ENCODE data around the gene DNMT1.

The DNMT1 gene

GRCh38 chr19:10151521-10151920, 43.2 kb downstream of the DNMT1 start:
- Histone ChIP-seq H3K36me3 (ENCODE audit: insufficient read depth, low read length) (peaks cover 82% of the 10 kb centered on the region), H3K9ac (ENCODE audit: low read depth, low read length) (no peak overlapping the region), H3K4me1 (ENCODE audit: insufficient read depth, low read length) (no peaks in the 10 kb centered on the region), H3K9me3 (ENCODE audit: control insufficient read depth, insufficient read depth, low read length) (no peaks in the 10 kb centered on the region)

GRCh38 chr19:10149427-10149826, 45.3 kb downstream of the DNMT1 start:
- Histone ChIP-seq H3K9me3 (ENCODE audit: control insufficient read depth, insufficient read depth, low read length) (no peaks in the 10 kb centered on the region), H3K4me1 (ENCODE audit: insufficient read depth, low read length) (no peaks in the 10 kb centered on the region), H3K36me3 (ENCODE audit: insufficient read depth, low read length) (peaks cover 77% of the 10 kb centered on the region), H3K9ac (ENCODE audit: low read depth, low read length) (no peak overlapping the region)

GRCh38 chr19:10146142-10146541, 48.6 kb downstream of the DNMT1 start:
- no peak overlapping the region for H3K9ac ChIP-seq (ENCODE audit: low read depth, low read length)
- no peaks in the 10 kb centered on the region for H3K9me3 ChIP-seq (ENCODE audit: control insufficient read depth, insufficient read depth, low read length)
- H3K4me1 ChIP-seq (ENCODE audit: insufficient read depth, low read length): no peaks in the 10 kb centered on the region
- H3K36me3 ChIP-seq (ENCODE audit: insufficient read depth, low read length): peaks cover 59% of the 10 kb centered on the region

- no peak overlapping the region for H3K9ac ChIP-seq (ENCODE audit: low read depth, low read length)
- no peaks in the 10 kb centered on the region for H3K9me3 ChIP-seq (ENCODE audit: control insufficient read depth, insufficient read depth, low read length)
- no peaks in the 10 kb centered on the region for H3K4me1 ChIP-seq (ENCODE audit: insufficient read depth, low read length)
- H3K36me3 ChIP-seq (ENCODE audit: insufficient read depth, low read length): peaks cover 56% of the 10 kb centered on the region
Measured at GRCh38 chr19:10145031-10145430, 49.7 kb downstream of the DNMT1 start.

GRCh38 chr19:10144361-10144760, 50.4 kb downstream of the DNMT1 start:
- Histone ChIP-seq H3K9me3 (ENCODE audit: control insufficient read depth, insufficient read depth, low read length) (no peaks in the 10 kb centered on the region), H3K4me1 (ENCODE audit: insufficient read depth, low read length) (no peaks in the 10 kb centered on the region), H3K36me3 (ENCODE audit: insufficient read depth, low read length) (peaks cover 54% of the 10 kb centered on the region), H3K9ac (ENCODE audit: low read depth, low read length) (no peak overlapping the region)

GRCh38 chr19:10143681-10144080, 51.1 kb downstream of the DNMT1 start:
- H3K4me1 ChIP-seq (ENCODE audit: insufficient read depth, low read length): no peaks in the 10 kb centered on the region

GRCh38 chr19:10142701-10143375, 51.9 kb downstream of the DNMT1 start:
- no peaks in the 10 kb centered on the region for H3K9me3 ChIP-seq (ENCODE audit: control insufficient read depth, insufficient read depth, low read length)
- no peak overlapping the region for H3K9ac ChIP-seq (ENCODE audit: low read depth, low read length)
- H3K36me3 ChIP-seq (ENCODE audit: insufficient read depth, low read length): peaks cover 58% of the 10 kb centered on the region
- no peaks in the 10 kb centered on the region for H3K4me1 ChIP-seq (ENCODE audit: insufficient read depth, low read length)

More at GRCh38 chr19:10143681-10144080, 51.1 kb downstream of the DNMT1 start:
- Histone ChIP-seq H3K9ac (ENCODE audit: low read depth, low read length) (no peak overlapping the region), H3K9me3 (ENCODE audit: control insufficient read depth, insufficient read depth, low read length) (no peaks in the 10 kb centered on the region), H3K36me3 (ENCODE audit: insufficient read depth, low read length) (peaks cover 55% of the 10 kb centered on the region)

GRCh38 chr19:10141973-10142372, 52.8 kb downstream of the DNMT1 start:
- H3K9ac ChIP-seq (ENCODE audit: low read depth, low read length): no peak overlapping the region
- H3K36me3 ChIP-seq (ENCODE audit: insufficient read depth, low read length): peaks cover 59% of the 10 kb centered on the region
- H3K4me1 ChIP-seq (ENCODE audit: insufficient read depth, low read length): no peaks in the 10 kb centered on the region
- H3K9me3 ChIP-seq (ENCODE audit: control insufficient read depth, insufficient read depth, low read length): no peaks in the 10 kb centered on the region

GRCh38 chr19:10141479-10141878, 53.3 kb downstream of the DNMT1 start:
- H3K36me3 ChIP-seq (ENCODE audit: insufficient read depth, low read length): peaks cover 54% of the 10 kb centered on the region
- H3K9ac ChIP-seq (ENCODE audit: low read depth, low read length): no peak overlapping the region
- no peaks in the 10 kb centered on the region for H3K4me1 ChIP-seq (ENCODE audit: insufficient read depth, low read length)
- no peaks in the 10 kb centered on the region for H3K9me3 ChIP-seq (ENCODE audit: control insufficient read depth, insufficient read depth, low read length)

GRCh38 chr19:10139952-10140351, 54.8 kb downstream of the DNMT1 start:
- Histone ChIP-seq H3K9ac (ENCODE audit: low read depth, low read length) (no peak overlapping the region), H3K4me1 (ENCODE audit: insufficient read depth, low read length) (no peaks in the 10 kb centered on the region), H3K36me3 (ENCODE audit: insufficient read depth, low read length) (peaks cover 45% of the 10 kb centered on the region), H3K9me3 (ENCODE audit: control insufficient read depth, insufficient read depth, low read length) (no peaks in the 10 kb centered on the region)

- Histone ChIP-seq H3K9ac (ENCODE audit: low read depth, low read length) (no peak overlapping the region), H3K4me1 (ENCODE audit: insufficient read depth, low read length) (no peaks in the 10 kb centered on the region), H3K9me3 (ENCODE audit: control insufficient read depth, insufficient read depth, low read length) (no peaks in the 10 kb centered on the region), H3K36me3 (ENCODE audit: insufficient read depth, low read length) (peaks cover 37% of the 10 kb centered on the region)
Measured at GRCh38 chr19:10138879-10139795, 55.6 kb downstream of the DNMT1 start.

GRCh38 chr19:10137751-10138682, 56.7 kb downstream of the DNMT1 start:
- Histone ChIP-seq H3K9ac (ENCODE audit: low read depth, low read length) (no peak overlapping the region), H3K4me1 (ENCODE audit: insufficient read depth, low read length) (no peaks in the 10 kb centered on the region), H3K36me3 (ENCODE audit: insufficient read depth, low read length) (peaks cover 34% of the 10 kb centered on the region), H3K9me3 (ENCODE audit: control insufficient read depth, insufficient read depth, low read length) (no peaks in the 10 kb centered on the region)

GRCh38 chr19:10136936-10137335, 57.8 kb downstream of the DNMT1 start:
- Histone ChIP-seq H3K9ac (ENCODE audit: low read depth, low read length) (no peak overlapping the region), H3K4me1 (ENCODE audit: insufficient read depth, low read length) (no peaks in the 10 kb centered on the region), H3K9me3 (ENCODE audit: control insufficient read depth, insufficient read depth, low read length) (no peaks in the 10 kb centered on the region), H3K36me3 (ENCODE audit: insufficient read depth, low read length) (peaks cover 34% of the 10 kb centered on the region)

Measured in ES-I3 (cell line).